ENCODE measurements around the gene PNLIPRP3.

Gene PNLIPRP3

GRCh38 chr10:116511365-116511764, 83.7 kb downstream of the PNLIPRP3 start:
- DNase-seq: no peak

GRCh38 chr10:116521424-116522290, 94.0 kb downstream of the PNLIPRP3 start:
- no peak for DNase-seq

GRCh38 chr10:116522803-116523381, 95.2 kb downstream of the PNLIPRP3 start:
- no peak for DNase-seq

DNA sequence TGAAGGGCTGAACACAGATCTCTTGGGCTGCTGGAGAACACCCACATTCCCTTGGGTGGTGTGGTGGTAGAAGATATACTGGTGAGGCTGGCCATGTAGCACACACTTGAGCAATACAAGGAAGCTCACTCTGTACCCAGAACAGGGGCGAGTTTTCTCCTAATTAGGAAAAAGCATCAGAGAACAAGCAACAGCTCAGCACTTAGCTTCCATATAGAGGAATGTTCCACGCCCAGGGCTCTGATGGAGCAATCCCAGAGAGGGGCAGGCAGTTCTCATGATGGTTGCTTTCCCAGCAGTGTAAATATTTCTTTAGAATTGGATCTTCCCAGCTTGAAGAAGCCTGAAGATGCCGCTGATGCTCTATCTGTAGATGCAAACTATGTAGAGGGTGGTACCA, 97.1 kb downstream of the PNLIPRP3 start:
- no peak for DNase-seq

DNA sequence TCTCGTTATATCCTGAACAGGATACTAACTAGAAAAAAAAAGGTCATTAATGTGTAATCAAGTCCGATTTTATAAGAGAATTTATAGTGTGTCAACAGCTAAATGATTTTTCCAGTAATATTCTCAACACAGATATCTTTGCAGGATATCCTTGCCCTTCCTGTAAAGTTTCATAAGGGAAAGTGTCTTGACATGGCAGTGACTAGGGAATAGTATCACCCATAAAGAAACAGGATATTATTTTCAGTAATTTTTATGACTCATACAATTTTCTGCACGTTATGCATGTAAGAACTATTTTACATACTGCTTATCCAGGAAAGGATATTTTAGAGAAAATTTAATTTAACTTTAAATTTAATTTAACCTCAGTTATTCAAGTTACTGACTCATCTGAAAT, 98.6 kb downstream of the PNLIPRP3 start:
- DNase-seq: no peak
